HFFc6 (cell line): ENCODE data around the gene TMEM106B. TPM values are rescaled to one million over a fixed set of nuclear protein-coding genes. Genes with fewer than 3 reads are reported as not detected.

ENCODE experiments used
- DNase-seq: peaks from one replicate; pipeline ENCODE4 v3.0.0-alpha.2; 2018
- H3K27ac Mint-ChIP-seq: 2 replicates; pipeline ENCODE4 v1.8.0; 2020; ENCODE audit warnings: mild to moderate bottlenecking, mixed read lengths
- H3K27me3 Mint-ChIP-seq: 2 replicates; pipeline ENCODE4 v1.8.0; 2021; ENCODE audit warnings: mild to moderate bottlenecking, moderate library complexity, mixed read lengths; ENCODE audit not compliant: insufficient read depth
- H3K36me3 Mint-ChIP-seq: 2 replicates; pipeline ENCODE4 v1.8.0; 2021; ENCODE audit warnings: low read depth, mixed read lengths
- H3K4me1 Mint-ChIP-seq: 2 replicates; pipeline ENCODE4 v1.8.0; 2020; ENCODE audit warnings: low read depth, mixed read lengths
- H3K4me3 Mint-ChIP-seq: 2 replicates; pipeline ENCODE4 v1.8.0; 2020; ENCODE audit warnings: mild to moderate bottlenecking, moderate library complexity, mixed read lengths
- H3K9me3 Mint-ChIP-seq: 2 replicates; pipeline ENCODE4 v1.8.0; 2020; ENCODE audit warnings: mild to moderate bottlenecking, mixed read lengths
- total RNA-seq, 6 experiments: library from RNA; stranded (reverse); fragmentation: NEBNext Ultra II Directional; extraction: Animal tissue kit (Norgen Biotek cat#: 25700); gene quantifications; 2 replicates in 1 of 6; 3 replicates in 5 of 6; pipeline ENCODE4 v1.2.3, GENCODE V29; 2021
- TF ChIP-seq, protein P1 (sequence below): fragments of 200-600 bp; sonication (generic); IDR thresholded peaks from 2 replicates; pipeline ENCODE4 v1.5.0; 2021; ENCODE audit warnings: antibody characterized with exemption, mild to moderate bottlenecking

TMEM106B gene
- total RNA-seq, 6 experiments from 2014 or later = 34.6 to 47.0 (median 42.7) TPM

DNA sequence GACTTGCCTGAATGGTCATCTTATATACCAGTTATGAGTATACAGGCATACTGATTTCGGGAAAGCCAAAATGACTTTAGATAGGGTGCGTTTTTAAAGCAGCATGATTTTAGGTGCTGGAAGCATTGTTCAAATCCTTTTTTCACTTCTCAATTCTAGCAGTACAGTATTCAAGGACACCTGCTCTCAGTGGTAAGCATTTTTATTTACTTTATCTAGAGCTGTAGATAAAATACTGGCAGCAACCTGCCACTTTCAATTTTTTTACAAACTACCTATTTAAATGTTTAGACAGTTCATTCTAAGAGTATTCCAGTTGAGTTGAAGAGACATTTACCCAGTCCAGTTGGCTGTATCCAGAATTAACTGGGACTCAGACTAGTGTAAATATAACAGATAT lies 33.6 kb downstream of the TMEM106B start:
- TF ChIP-seq, protein P1, sequence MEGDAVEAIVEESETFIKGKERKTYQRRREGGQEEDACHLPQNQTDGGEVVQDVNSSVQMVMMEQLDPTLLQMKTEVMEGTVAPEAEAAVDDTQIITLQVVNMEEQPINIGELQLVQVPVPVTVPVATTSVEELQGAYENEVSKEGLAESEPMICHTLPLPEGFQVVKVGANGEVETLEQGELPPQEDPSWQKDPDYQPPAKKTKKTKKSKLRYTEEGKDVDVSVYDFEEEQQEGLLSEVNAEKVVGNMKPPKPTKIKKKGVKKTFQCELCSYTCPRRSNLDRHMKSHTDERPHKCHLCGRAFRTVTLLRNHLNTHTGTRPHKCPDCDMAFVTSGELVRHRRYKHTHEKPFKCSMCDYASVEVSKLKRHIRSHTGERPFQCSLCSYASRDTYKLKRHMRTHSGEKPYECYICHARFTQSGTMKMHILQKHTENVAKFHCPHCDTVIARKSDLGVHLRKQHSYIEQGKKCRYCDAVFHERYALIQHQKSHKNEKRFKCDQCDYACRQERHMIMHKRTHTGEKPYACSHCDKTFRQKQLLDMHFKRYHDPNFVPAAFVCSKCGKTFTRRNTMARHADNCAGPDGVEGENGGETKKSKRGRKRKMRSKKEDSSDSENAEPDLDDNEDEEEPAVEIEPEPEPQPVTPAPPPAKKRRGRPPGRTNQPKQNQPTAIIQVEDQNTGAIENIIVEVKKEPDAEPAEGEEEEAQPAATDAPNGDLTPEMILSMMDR = no peak
- Mint-ChIP-seq H3K9me3 (no peaks in the 10 kb centered on the region), H3K4me3 (no peak overlapping the region), H3K27me3 (no peaks in the 10 kb centered on the region), H3K4me1 (no peaks in the 10 kb centered on the region), H3K27ac (no peak overlapping the region), H3K36me3 (peaks cover 6% of the 10 kb centered on the region)
- no peak for DNase-seq

DNA sequence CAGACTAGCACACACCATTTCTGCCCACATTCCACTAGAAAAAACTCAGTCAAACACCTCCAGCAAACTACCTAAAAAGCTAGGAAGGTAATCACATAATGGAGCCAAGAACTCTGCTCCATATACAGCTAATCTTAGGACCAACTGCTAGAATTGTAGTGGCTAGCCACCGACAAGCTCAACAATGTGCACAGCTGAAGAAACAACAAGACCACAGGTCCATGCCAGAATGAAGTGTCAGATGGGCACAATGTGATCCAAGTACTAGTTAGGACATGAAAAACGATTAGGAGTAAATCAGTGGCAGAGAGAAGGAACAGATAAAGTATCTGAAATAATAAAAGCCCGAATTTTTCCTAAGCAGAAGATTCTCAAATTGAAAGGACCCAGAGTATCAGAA lies 38.6 kb downstream of the TMEM106B start:
- H3K36me3 Mint-ChIP-seq = no peaks in the 10 kb centered on the region
- no peak for DNase-seq
- TF ChIP-seq, protein P1 = no peak
- H3K4me1 Mint-ChIP-seq = no peaks in the 10 kb centered on the region
- H3K9me3 Mint-ChIP-seq = peaks cover 15% of the 10 kb centered on the region
- no peaks in the 10 kb centered on the region for H3K27me3 Mint-ChIP-seq
- no peak overlapping the region for H3K27ac Mint-ChIP-seq
- no peak overlapping the region for H3K4me3 Mint-ChIP-seq

- Mint-ChIP-seq H3K27me3 (no peaks in the 10 kb centered on the region), H3K9me3 (peaks cover 15% of the 10 kb centered on the region), H3K36me3 (no peaks in the 10 kb centered on the region), H3K4me3 (no peak overlapping the region), H3K27ac (no peak overlapping the region), H3K4me1 (no peaks in the 10 kb centered on the region)
- TF ChIP-seq, protein P1 = no peak
- DNase-seq = no peak
Observed at GRCh38 chr7:12250232-12250631, 39.1 kb downstream of the TMEM106B start.

- H3K27ac Mint-ChIP-seq = no peak overlapping the region
- DNase-seq = no peak
- H3K4me1 Mint-ChIP-seq = no peaks in the 10 kb centered on the region
- no peaks in the 10 kb centered on the region for H3K36me3 Mint-ChIP-seq
- no peak overlapping the region for H3K4me3 Mint-ChIP-seq
- H3K9me3 Mint-ChIP-seq = peaks cover 13% of the 10 kb centered on the region
- no peaks in the 10 kb centered on the region for H3K27me3 Mint-ChIP-seq
- TF ChIP-seq, protein P1 = no peak
Observed at GRCh38 chr7:12256090-12256489, 45.0 kb downstream of the TMEM106B start.

DNA sequence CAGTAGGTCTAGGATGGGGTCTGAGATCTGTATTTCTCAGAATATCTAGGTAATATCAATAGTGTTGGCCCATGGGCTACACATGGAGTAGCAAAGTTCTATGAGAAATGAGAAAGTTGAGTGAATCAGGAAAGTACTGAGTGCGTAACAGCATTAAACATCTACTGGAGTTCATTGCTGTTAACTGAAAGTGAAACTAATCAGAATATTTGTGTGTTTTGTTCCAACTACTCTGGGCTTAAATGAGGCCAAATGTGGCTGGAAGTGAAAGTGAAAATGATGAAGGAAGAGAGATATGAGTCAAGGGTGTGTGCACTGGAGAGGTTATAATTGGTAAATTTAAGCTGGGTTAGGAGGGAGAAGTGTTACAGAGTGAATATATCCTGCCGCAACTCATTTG lies 46.5 kb downstream of the TMEM106B start:
- H3K27ac Mint-ChIP-seq = no peak overlapping the region
- no peaks in the 10 kb centered on the region for H3K27me3 Mint-ChIP-seq
- peak; percentile 3 for DNase-seq
- H3K36me3 Mint-ChIP-seq = no peaks in the 10 kb centered on the region
- H3K4me1 Mint-ChIP-seq = no peaks in the 10 kb centered on the region
- H3K9me3 Mint-ChIP-seq = no peaks in the 10 kb centered on the region; the same call in 1 of the 2 replicates
- TF ChIP-seq, protein P1 = no peak
- no peak overlapping the region for H3K4me3 Mint-ChIP-seq

GRCh38 chr7:12258074-12258473 lies 47.0 kb downstream of the TMEM106B start:
- DNase-seq = no peak
- Mint-ChIP-seq H3K36me3 (no peaks in the 10 kb centered on the region), H3K27me3 (no peaks in the 10 kb centered on the region), H3K4me1 (no peaks in the 10 kb centered on the region), H3K27ac (no peak overlapping the region), H3K9me3 (no peaks in the 10 kb centered on the region; the same call in 1 of the 2 replicates), H3K4me3 (no peak overlapping the region)
- TF ChIP-seq, protein P1 = no peak
